GM20431 (cell line): ENCODE measurements around the gene RBP2.

Experiments used
- in situ Hi-C: fragments of 300-500 bp; cut with MseI, MboI; formaldehyde crosslinking; loops from one replicate; pipeline ENCODE4 v1.15.0; 2020; ENCODE audit warnings: low sequenced_read_pairs; ENCODE audit not compliant: unreplicated experiment

Gene RBP2

DNA sequence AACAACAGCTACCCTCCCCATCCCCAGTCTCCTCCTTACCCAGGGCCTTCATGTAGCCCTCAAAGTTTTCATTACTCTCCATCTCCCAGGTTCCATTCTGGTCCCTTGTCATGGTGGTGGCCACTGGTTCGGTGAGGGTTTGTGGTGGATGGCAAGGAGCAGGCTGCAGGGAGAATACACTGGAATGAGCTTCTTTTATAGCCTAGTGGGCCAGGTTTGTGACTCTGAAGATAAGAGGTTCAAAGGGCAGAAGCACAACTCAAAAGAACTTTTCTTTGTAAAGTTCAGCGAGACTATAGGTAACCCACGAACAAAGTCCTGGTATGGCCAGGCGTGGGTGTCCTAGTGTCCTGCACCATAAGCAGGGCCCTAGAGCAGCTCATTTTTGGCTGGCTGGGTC is at the start of gene RBP2:
RBP2 (minus strand) TSS at position 169 of the 400 bp plus-strand sequence; CDS start at position 112, 57 bp downstream.
- in situ Hi-C loops = no loop called here

GRCh38 chr3:139524841-139525636 is 48.7 kb upstream of the RBP2 start:
- in situ Hi-C loops = no loop called here

GRCh38 chr3:139523718-139524117 is 47.4 kb upstream of the RBP2 start:
- in situ Hi-C loops = no loop called here

GRCh38 chr3:139523166-139523565 is 46.9 kb upstream of the RBP2 start:
- in situ Hi-C loops = no loop called here

DNA sequence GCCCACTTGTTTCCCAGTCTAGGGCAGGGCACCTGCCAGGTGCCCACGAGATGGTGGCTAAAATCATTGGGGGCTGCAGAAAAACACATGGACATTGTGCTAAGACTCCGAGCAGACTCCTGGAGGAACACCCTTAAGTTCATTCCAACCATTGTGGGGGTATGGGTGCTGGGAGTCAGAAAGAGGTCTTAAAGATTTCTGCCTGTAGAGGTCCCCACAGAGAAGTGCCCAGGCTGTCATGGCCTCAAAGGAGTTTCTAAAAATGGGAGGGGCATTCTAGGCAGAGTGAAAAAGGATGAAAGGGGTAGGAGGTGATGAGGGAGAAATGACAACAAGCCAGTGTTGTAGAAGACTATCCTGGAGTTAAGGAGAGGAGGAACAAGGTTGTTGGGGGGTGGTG is 46.1 kb upstream of the RBP2 start:
- in situ Hi-C loops = no loop called here

DNA sequence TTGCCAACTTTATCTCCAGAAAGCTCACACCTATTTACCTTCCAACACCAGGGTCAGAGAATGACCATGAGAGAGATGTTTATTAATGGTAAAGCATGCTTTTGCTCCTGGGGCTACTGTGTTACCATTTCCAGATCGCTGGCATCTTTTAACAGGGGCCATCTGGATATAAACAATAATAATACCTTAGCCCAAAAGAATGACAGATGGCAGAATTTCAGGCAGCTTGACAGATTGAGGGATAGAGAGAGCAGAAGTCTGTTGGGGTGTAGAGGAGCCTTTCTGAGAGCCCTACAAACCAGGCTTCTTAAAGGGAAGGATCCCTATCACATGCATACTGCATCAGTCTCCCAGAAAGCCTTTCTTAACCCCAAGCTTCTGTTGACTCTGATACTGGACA is 45.5 kb upstream of the RBP2 start:
- in situ Hi-C loops = no loop called here

DNA sequence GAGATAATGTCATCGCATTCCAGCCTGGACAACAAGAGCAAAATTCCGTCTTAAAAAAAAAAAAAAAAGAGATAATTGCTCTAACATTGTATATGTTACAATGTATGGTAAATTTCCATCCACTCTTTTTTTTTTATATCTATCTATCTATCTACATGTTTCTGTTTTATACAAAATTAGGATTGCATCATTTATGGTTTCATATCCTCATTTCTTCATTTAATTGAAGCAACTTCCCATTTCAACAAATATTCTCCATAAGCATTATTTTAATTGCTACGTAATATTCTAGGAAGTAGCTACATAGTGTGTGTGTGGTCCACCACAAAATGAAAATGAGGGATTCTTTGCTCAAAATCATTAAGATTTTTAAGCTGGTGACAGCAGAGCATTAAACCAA is 44.8 kb upstream of the RBP2 start:
- in situ Hi-C loops = no loop called here

DNA sequence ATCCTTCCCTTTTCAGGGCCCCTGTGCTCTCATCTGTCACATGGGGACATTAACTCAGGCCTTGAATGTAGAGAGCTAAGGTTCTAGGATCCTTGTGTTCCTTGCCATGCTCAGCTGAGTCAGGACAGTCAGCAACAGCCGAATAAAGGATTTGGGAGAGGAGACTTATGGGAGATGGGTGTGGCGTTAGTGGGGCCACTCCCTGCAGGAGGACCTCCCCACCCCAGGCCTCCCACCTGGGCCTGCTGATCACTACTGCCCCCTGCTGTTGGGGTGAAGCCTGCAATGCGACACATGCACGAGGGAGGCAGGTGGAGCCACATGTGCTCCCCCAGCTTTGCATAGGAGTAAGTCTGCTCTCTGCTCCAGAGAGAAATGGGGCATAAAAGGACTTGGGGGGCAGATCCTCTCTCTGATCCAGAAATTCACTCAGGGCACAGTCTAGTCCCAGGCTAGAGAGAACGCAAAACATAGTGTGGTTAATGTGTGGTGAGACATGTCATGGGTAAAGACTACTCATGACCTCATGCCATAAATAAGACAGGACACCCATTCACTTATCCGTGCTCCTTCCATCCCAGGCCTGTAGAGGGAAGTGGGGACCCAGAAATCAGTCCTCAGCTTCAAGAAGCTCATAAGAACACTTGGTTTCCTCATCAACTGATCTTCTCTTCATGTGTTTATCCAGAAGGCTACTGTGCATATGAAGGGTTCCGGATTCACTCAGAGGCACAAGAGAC is 43.9 kb upstream of the RBP2 start:
- in situ Hi-C loops = no loop called here

DNA sequence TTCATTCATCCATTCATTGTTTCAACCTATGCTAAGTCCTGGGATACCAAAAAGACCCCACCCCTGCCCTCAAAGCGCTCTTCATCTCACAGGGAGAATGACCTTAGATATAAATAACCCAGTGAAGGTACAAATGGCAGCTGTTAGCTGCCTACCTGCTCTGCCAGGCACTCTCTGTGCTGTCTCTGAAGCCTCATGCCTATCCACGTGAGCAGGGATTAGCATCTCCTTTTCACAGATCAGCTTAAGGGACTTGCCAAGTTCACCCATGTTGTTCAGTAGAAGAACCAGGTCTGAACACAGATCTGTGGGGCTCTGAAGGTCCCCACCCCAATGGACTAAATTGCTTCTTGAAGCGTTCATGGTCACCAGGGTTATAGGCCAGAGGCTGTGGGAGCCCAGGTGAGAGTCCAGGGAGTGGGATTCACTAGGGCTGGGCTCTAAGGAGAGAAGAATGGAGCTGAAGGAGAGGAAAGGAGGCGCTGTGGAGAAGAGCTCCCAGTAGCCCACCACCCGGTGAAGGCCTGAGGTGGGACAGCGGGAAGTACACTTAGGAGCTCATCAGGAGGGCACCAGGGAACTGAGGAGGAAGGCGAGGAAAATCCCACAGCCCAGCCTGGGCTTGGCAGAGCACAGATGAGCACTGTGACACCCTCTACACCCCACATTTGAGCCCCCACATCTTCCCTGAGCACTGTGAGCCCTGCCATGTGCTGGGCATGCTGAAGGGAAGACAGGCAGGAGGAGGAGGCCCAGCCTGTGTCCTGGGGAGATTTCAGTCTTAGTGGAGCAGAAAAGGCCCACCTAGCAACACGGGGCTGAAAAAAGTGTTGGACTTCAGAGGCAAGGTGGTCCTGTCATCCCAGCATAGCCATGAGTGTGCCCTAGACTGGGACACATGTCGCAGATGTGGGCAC is 42.9 kb upstream of the RBP2 start:
- in situ Hi-C loops = no loop called here

- in situ Hi-C loops = no loop called here
These were observed 42.0 kb upstream of the RBP2 start for GRCh38 chr3:139518306-139518705.

DNA sequence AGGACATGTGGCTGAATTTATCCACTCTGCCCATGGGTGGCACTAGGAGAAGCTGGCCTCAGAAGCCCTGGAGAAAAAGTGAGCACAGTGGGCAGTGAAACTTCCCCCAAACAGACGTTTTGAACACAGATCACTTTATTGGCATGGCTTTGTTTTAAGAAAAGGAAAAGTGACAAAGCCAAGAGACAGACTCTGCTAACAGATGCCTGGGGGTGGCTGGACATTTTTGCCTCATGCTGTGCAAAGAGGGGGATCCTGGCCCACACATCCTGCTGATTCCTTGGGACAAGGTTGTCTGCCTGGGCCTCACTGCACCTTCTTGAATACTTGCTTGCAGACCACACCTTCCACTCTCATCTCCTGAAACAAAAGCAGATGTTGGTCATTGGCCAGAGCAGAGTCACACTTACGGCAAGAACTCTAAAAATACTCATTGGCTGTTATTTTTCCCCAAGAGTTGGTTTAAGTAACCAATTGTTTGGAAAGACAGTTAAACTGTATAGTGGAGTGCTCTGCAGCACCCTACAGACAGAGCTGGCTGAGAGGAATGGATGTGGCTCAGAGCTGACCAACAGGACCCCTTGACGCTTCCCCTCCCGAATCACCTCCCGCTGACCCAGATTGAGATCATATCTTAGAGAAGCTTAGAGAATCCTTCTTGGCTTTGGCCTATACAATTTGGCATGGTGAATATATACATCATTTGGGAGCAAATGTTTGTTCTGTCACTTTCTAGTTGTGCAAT is 41.2 kb upstream of the RBP2 start:
- in situ Hi-C loops = no loop called here

- in situ Hi-C loops = no loop called here
These were observed 38.4 kb upstream of the RBP2 start for GRCh38 chr3:139514741-139515140.

GRCh38 chr3:139509631-139510030 is 33.3 kb upstream of the RBP2 start:
- in situ Hi-C loops = no loop called here

- in situ Hi-C loops = no loop called here
These were observed 30.4 kb upstream of the RBP2 start for GRCh38 chr3:139506766-139507165.

DNA sequence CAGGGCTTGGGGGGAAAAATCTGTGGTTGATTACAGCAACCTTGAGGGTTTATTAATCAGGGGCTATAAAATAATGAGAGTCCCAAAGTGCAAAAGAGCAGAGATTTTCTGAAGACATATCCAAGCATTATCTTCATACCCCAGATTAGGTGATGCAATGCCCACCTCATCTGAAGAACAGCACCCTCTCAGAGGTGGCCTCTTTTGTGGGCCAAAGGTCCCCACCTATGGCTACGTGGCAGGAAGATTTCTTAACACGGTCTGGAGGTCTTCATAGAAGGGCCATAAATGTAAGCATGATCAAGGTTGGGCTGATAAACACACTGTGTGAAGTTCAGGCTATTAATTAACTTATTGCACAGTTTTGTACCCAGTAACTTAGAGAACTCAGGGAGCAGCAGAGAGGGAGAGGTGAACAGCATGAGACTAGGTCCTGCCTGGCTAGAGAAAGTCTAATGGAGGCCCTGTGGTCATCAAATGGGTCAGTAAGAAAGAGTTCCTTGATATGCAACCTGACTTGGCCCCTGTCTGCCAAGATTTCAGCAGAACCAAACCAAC is 29.6 kb upstream of the RBP2 start:
- in situ Hi-C loops = no loop called here

GRCh38 chr3:139499536-139499935 is 23.2 kb upstream of the RBP2 start:
- in situ Hi-C loops = no loop called here

- in situ Hi-C loops = no loop called here
These were observed 17.6 kb upstream of the RBP2 start for GRCh38 chr3:139493826-139494385.

DNA sequence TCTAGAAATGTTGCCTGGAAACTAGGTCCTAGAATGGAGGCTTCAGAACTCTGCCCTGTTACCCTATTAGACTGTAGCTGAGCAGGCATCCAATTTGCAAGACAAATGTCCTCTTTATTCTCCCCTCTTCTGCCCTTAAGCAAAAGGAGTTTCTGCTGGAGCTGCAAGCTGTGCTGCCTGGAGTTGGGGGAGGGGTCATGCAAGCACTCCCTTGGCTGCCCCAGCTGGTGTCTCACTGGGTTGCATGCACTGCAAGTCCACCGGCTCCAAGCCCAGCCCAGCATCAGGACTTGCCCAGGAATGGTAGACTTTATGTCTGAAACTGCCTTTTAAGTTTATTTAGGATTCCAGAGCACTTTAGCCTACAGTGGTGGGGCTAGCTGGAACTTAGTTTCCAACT is 15.7 kb upstream of the RBP2 start:
- in situ Hi-C loops = no loop called here

DNA sequence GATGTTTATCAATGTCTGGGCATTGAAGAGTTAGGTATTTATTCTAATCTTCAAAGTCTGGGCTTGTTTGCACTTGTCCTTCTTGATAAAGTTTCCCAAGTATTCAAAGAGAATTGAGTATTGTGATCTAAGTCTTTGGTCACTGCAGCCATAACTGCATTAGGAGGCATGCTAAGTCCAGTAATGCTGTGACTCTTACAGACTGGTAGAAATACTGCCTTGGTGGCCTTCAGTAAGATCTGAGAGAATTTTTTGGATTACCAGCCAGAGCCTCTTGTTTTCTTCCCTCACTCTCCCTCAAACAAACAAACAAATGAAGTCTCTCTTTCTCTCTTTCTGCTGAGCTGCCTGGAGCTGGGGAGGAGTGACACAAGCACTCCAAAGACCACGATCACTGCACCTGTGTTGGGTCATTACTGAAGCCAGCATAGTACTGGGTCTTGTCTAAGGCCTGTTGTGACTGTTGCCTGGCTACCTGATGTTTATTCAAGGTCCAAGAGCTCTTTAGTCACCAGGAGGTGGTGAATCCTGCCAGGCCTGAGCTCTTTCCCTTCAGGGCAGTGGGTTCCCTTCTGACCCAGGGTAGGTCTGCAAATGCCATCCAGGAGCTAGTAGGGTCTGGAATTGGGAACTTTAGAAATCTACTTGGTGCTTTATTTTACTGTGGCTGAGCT is 14.8 kb upstream of the RBP2 start:
- in situ Hi-C loops = no loop called here
